HFF-Myc (cell line): ENCODE results near the gene LRIG1.

Experiments used
- DNase-seq: peaks from one replicate; pipeline ENCODE4 v3.0.0-alpha.2; 2011; ENCODE audit warnings: low read depth; ENCODE audit errors: extremely low read depth
- H3K4me3 ChIP-seq: replicated peaks from 2 replicates; pipeline ENCODE4 v1.5.1; 2011; ENCODE audit warnings: low read depth, mild to moderate bottlenecking, control low read depth, low read length
- CTCF ChIP-seq: IDR thresholded peaks from 2 replicates; pipeline ENCODE4 v1.5.1; 2012; ENCODE audit warnings: mild to moderate bottlenecking, low read depth, low read length, control low read depth; ENCODE audit errors: missing control alignments

The LRIG1 gene

DNA sequence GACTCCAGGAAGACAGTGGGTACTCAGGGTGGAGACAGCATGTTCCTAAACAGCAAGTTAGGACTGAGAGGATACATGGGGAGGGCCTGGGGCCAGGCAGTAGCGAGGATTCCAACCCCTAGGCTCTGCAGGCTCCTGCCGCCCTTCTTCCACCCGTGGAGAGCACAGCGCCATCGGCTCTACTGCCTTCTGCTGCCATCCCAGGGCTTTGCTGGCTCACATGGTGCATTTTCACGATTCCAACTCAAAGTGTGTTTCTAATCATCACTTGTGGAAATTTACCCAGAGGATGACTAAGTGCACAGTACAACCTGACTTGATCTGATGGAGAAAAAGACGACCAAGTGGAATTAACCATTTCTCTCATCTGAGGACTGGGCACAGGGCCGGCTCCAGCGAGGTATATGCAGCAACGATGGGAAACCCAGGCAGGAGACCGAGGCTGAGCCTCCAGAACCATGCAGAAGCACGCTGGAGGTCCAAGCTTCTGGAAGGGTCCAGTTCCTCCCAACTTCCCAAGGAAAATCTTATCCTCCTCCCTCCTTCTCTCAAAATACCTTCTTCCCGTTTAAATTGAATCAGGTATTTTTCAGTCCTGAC is 104.6 kb downstream of the LRIG1 start:
- H3K4me3 ChIP-seq = no peak overlapping the region
- DNase-seq = no peak
- no peak for TF ChIP-seq CTCF

DNA sequence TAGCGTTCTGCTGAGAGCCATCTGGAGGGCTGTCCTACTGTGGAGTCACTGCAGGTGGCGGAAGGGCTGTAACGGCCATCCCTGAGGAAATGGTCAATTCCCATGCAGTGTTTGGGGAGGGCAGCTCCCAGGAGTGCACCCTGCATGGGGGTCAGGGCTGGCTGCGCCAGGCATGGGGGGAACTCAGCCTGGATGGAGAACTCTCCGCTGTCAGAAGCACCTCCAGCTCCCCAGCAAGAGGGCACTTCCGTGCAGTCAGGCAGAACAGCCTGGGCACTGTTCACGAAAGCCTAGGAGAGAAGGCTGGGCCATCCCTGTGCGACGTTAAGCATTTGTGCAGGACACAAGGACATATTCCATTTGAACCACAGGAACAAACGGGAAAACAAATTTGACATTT is 105.2 kb downstream of the LRIG1 start:
- no peak for TF ChIP-seq CTCF
- no peak overlapping the region for H3K4me3 ChIP-seq
- DNase-seq = no peak

DNA sequence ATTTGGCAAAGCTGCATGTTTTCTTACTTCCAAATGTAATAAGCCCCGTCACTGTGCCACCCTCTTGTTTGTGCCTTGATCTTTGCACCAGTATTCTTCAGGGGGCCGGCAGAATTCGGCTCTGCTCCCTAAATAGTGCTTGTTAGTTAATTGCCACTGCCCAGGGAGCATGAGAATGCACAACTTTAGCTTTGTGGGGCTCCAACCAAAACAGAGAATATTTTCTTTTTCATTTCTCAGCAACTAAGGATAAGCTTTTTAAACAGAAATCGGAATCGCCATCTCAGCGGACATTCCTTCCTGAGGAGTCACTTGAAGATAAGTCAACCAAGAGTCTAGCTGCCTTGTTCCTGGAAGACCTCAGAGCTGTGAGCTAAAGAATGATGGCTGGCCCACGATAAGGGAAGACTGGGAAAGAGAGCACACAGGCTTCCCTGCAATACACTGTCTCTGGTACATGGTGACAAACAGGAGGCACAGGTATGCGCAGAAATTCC is 106.0 kb downstream of the LRIG1 start:
- TF ChIP-seq CTCF = no peak
- no peak overlapping the region for H3K4me3 ChIP-seq
- no peak for DNase-seq

GRCh38 chr3:66394019-66394752 is 106.6 kb downstream of the LRIG1 start:
- H3K4me3 ChIP-seq = no peak overlapping the region
- TF ChIP-seq CTCF = no peak

GRCh38 chr3:66393333-66394005 is 107.4 kb downstream of the LRIG1 start:
- TF ChIP-seq CTCF = no peak
- DNase-seq = no peak
- no peak overlapping the region for H3K4me3 ChIP-seq

More at GRCh38 chr3:66394019-66394752, 106.6 kb downstream of the LRIG1 start:
- DNase-seq = no peak

DNA sequence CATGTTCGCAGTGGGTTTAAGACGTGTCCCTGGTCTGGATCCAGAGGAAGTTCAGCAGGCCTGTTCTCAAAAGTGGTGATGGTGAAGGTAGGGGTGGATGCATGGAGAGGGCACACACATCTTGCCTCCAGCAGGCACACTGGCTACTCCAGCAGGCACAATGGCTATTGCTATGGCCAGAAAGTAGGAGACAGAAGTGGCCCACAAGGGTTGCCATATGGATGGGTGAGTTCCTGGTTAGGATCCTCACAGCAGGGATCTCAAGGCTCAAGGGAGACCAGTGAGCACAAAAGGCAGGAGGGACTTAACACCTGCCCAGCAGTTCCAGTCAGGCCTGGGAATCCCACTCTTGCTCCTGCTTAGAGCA is 107.9 kb downstream of the LRIG1 start:
- DNase-seq = no peak
- no peak overlapping the region for H3K4me3 ChIP-seq
- no peak for TF ChIP-seq CTCF
